Spleen (tissue), 7 donors: ENCODE measurements around the gene LRP1B.

ENCODE experiments used
- CTCF ChIP-seq, 11 experiments: fragments of 200-600 bp in 7 of 11; fragments of 450-650 bp in 4 of 11; sonication (generic) in 4 of 11; IDR thresholded peaks in 8 of 11; conservative IDR thresholded peaks in 3 of 11; 1 replicate in 7 of 11; 2 replicates in 4 of 11; pipeline versions ENCODE4 v1.4.0 to v1.8.0; 2016 to 2021; ENCODE audit warnings: antibody characterized with exemption in 11 of 11, inconsistent platforms in 4 of 11, mild to moderate bottlenecking in 1 of 11
- POLR2A ChIP-seq, 3 donors: fragments of 450-650 bp; IDR thresholded peaks; one replicate each; pipeline ENCODE4 v1.5.1; 2017; ENCODE audit warnings: antibody characterized with exemption in 3 of 3, mild to moderate bottlenecking in 1 of 3
- donor health status: DM: no; HTN: no; CAD: no; lungs with moderate emphysema.
- donor health status: DM: no; HTN: no; CAD: no.
- donor health status: DM: no; HTN: no; CAD: no.

- no peak for TF ChIP-seq CTCF (IDR thresholded peaks at IDR 0.05 in 8 of 11, conservative IDR thresholded peaks at IDR 0.05 in 3 of 11)
- no peak for TF ChIP-seq POLR2A (IDR thresholded peaks at IDR 0.05)
These were observed 1588.2 kb downstream of the LRP1B start for GRCh38 chr2:140542627-140543026.
